GM12878 (cell line): ENCODE results near the gene ZNF334. TPM values are rescaled to one million over a fixed set of nuclear protein-coding genes. Genes with fewer than 3 reads are reported as not detected.

Experiments used
- ATAC-seq: fragments of 200-7000 bp; cut with Tn5 transposase; 3 replicates; pipeline ENCODE4 v1.9.1; 2020; ENCODE audit warnings: mild to moderate bottlenecking, moderate library complexity
- BruUV-seq: library from RNA; stranded (reverse); fragments of 400-500 nt; replicated peaks from 2 replicates; lab custom pipeline; 2021; lab: Mats Ljungman, UMichigan
- CTCF ChIA-PET: fragments of 300-600 bp; sonication (Branson Sonifier 250); formaldehyde crosslinking; extraction: SDS; loops from one replicate; lab custom pipeline; 2021; ENCODE audit warnings: inconsistent platforms; lab: Yijun Ruan, JAX
- POLR2A ChIA-PET: fragments of 350-600 bp; formaldehyde crosslinking; extraction: SDS; loops from one replicate; lab custom pipeline; 2021; ENCODE audit warnings: inconsistent platforms; lab: Charles Lee
- RAD21 ChIA-PET: fragments of 300-600 bp; sonication (Branson Sonifier 250); formaldehyde crosslinking; loops from one replicate; lab custom pipeline; 2023; ENCODE audit warnings: antibody characterized with exemption; ENCODE audit not compliant: unreplicated experiment; lab: Charles Lee
- SMC1A ChIA-PET: fragments of 300-600 bp; sonication (Branson Sonifier 250); formaldehyde crosslinking; loops from one replicate; lab custom pipeline; 2023; ENCODE audit not compliant: unreplicated experiment, uncharacterized antibody; lab: Charles Lee
- DNase-seq: peaks from one replicate; pipeline ENCODE4 v3.0.0-alpha.2; 2011; ENCODE audit warnings: low read depth, low spot score
- FAIRE-seq: peaks from 3 replicates; lab custom pipeline; 2011; peaks lifted over from hg19 to GRCh38; lab: Jason Lieb, UNC
- H2AFZ ChIP-seq: 2 replicates; pipeline ENCODE4 v1.6.0; 2011; ENCODE audit warnings: low read depth, low read length, control low read depth; ENCODE audit not compliant: control insufficient read depth
- H3K27ac ChIP-seq: 2 replicates; pipeline ENCODE4 v1.5.1; 2011; ENCODE audit warnings: control low read depth; ENCODE audit not compliant: control insufficient read depth, insufficient read depth
- H3K27me3 ChIP-seq, 2 experiments: replicated peaks in 1 of 2; 2 replicates each; pipeline versions ENCODE4 v1.6.0 to v1.6.1; 2011; ENCODE audit warnings: low read length in 1 of 2; ENCODE audit not compliant: control insufficient read depth in 2 of 2, insufficient read depth in 2 of 2
- H3K36me3 ChIP-seq, 2 experiments: 2 replicates each; pipeline ENCODE4 v1.5.1; 2011; ENCODE audit warnings: low read length in 1 of 2; ENCODE audit not compliant: control insufficient read depth in 2 of 2, insufficient read depth in 2 of 2
- H3K4me1 ChIP-seq: 2 replicates; pipeline ENCODE4 v1.6.1; 2011; ENCODE audit warnings: mild to moderate bottlenecking, low read length, moderate library complexity, mixed read lengths; ENCODE audit not compliant: control insufficient read depth, insufficient read depth
- H3K4me2 ChIP-seq: 2 replicates; pipeline ENCODE4 v1.6.0; 2011; ENCODE audit warnings: control low read depth; ENCODE audit not compliant: control insufficient read depth, insufficient read depth
- H3K4me3 ChIP-seq: fragments of 200-600 bp; sonication (generic); 2 replicates; pipeline ENCODE4 v1.5.1; 2016
- H3K79me2 ChIP-seq: 2 replicates; pipeline ENCODE4 v1.6.0; 2011; ENCODE audit warnings: low read length; ENCODE audit not compliant: control insufficient read depth, insufficient read depth
- H3K9ac ChIP-seq: 2 replicates; pipeline ENCODE4 v1.8.0; 2011; ENCODE audit warnings: low read length, control low read depth, mixed read lengths; ENCODE audit not compliant: control insufficient read depth, insufficient read depth
- H3K9me3 ChIP-seq: replicated peaks from 3 replicates; pipeline ENCODE4 v1.5.1; 2011; ENCODE audit warnings: mild to moderate bottlenecking, low read length; ENCODE audit not compliant: control insufficient read depth, insufficient read depth
- H4K20me1 ChIP-seq: 2 replicates; pipeline ENCODE4 v1.6.0; 2011; ENCODE audit not compliant: control insufficient read depth, insufficient read depth
- BACH1 ChIP-seq: fragments of 450-650 bp; IDR thresholded peaks from 2 replicates; pipeline ENCODE4 v1.6.1; 2017; ENCODE audit warnings: mild to moderate bottlenecking, borderline replicate concordance
- CHD2 ChIP-seq: IDR thresholded peaks from 2 replicates; pipeline ENCODE4 v1.6.1; 2011; ENCODE audit warnings: low read depth, low read length, improper control_type of control experiment, borderline replicate concordance
- DPF2 ChIP-seq: fragments of 450-650 bp; IDR thresholded peaks from 2 replicates; pipeline ENCODE4 v1.6.1; 2017; ENCODE audit warnings: mild to moderate bottlenecking
- EP300 ChIP-seq, 2 experiments: fragments of 150-350 bp in 1 of 2; IDR thresholded peaks; 2 replicates each; pipeline ENCODE4 v1.6.1; 2011 to 2012; ENCODE audit warnings: low read depth in 2 of 2, low read length in 2 of 2, borderline replicate concordance in 1 of 2, improper control_type of control experiment in 1 of 2, inconsistent platforms in 1 of 2; ENCODE audit not compliant: control insufficient read depth in 1 of 2
- IKZF2 ChIP-seq, 2 experiments: fragments of 450-650 bp; IDR thresholded peaks; 2 replicates each; pipeline ENCODE4 v1.6.1; 2017; ENCODE audit warnings: mild to moderate bottlenecking in 2 of 2, moderate library complexity in 2 of 2
- JUND ChIP-seq: IDR thresholded peaks from 2 replicates; pipeline ENCODE4 v1.6.1; 2012; ENCODE audit warnings: low read depth, mild to moderate bottlenecking, low read length, improper control_type of control experiment, moderate library complexity
- TCF3 ChIP-seq: IDR thresholded peaks from 2 replicates; pipeline ENCODE4 v1.6.1; 2012; ENCODE audit warnings: low read depth, mild to moderate bottlenecking, low read length, borderline replicate concordance; ENCODE audit not compliant: insufficient read depth
- WRNIP1 ChIP-seq: IDR thresholded peaks from 2 replicates; pipeline ENCODE4 v1.6.1; 2011; ENCODE audit warnings: low read depth, low read length, improper control_type of control experiment, borderline replicate concordance
- WGBS: methylation state at CpG from one replicate; pipeline ENCODE4 v1.1.6; 2016; ENCODE audit warnings: low lambda C conversion rate; ENCODE audit not compliant: insufficient replicate concordance, insufficient coverage; ENCODE audit errors: missing lambda C conversion rate; 5-methylcytosine and 5-hydroxymethylcytosine counted together
- in situ Hi-C: fragments of 300-500 bp; cut with MboI; formaldehyde crosslinking; loops from 9 replicates; pipeline ENCODE4 v1.14.3; 2018; ENCODE audit warnings: mixed read lengths
- intact Hi-C: fragments of 100-400 bp; cut with micrococcal nuclease; formaldehyde crosslinking; loops from one replicate; pipeline ENCODE4 v1.14.2; 2022; ENCODE audit not compliant: unreplicated experiment
- polyA plus RNA-seq, 11 experiments: library from polyadenylated mRNA; depleted of rRNA in 4 of 11; unstranded in 6 of 11; stranded (reverse) in 5 of 11; fragments of >200 nt; fragmentation: Nextera tagmentation in 4 of 11; fragmentation: Illumina TruSeq in 1 of 11; extraction: Ambion mirVana in 4 of 11; extraction: Trizol in 1 of 11; gene quantifications; 1 replicate in 1 of 11; 2 replicates in 10 of 11; pipeline versions ENCODE4 v1.2.1 to v1.2.3, GENCODE V29; 2011 to 2016; ENCODE audit warnings: inconsistent platforms in 2 of 11, missing spikeins in 2 of 11, low read depth in 1 of 11
- total RNA-seq, 4 experiments: library from RNA; depleted of rRNA in 3 of 4; stranded (reverse); fragments of >200 nt in 3 of 4; fragmentation: Illumina TruSeq in 1 of 4; extraction: Trizol in 1 of 4; gene quantifications; 2 replicates each; pipeline versions ENCODE4 v1.2.1 to v1.2.3, GENCODE V29; 2013 to 2021
- TF ChIP-seq, protein P1 (sequence below): fragments of 450-650 bp; IDR thresholded peaks from 2 replicates; pipeline ENCODE4 v1.6.1; 2017; ENCODE audit warnings: mild to moderate bottlenecking, low read depth, inconsistent platforms; ENCODE audit not compliant: poor library complexity, severe bottlenecking
- TF ChIP-seq, protein P2 (sequence below): IDR thresholded peaks from 2 replicates; pipeline ENCODE4 v1.6.1; 2012; ENCODE audit warnings: low read length, inconsistent platforms
- TF ChIP-seq, protein P3 (sequence below): fragments of 450-650 bp; IDR thresholded peaks from 2 replicates; pipeline ENCODE4 v1.6.1; 2017; ENCODE audit warnings: mild to moderate bottlenecking, moderate library complexity
- TF ChIP-seq, protein P4 (sequence below): fragments of 450-650 bp; formaldehyde crosslinking; IDR thresholded peaks from 2 replicates; pipeline ENCODE4 v1.5.0; 2022; ENCODE audit warnings: mild to moderate bottlenecking, missing genetic modification characterization

The ZNF334 gene
- total and polyA plus RNA-seq, 10 of the 15 experiments (the other 5 are each of a cell fraction or from before 2014, with no cell fraction given), result 0.08 to 2.0 (median 1.2) TPM

GRCh38 chr20:46507760-46508407 lies 5.5 kb downstream of the ZNF334 start:
- SMC1A ChIA-PET, result no interaction called here
- BruUV-seq, result no TSS peak
- 25% methylated on average over 4 of the region's 4 CpGs for WGBS
- Histone ChIP-seq H3K4me3 (no peak overlapping the region), H3K9me3 (peaks cover 7% of the 10 kb centered on the region; the same call in 2 of the 3 replicates), H2AFZ (no peak overlapping the region), H3K27me3 (no peaks in the 10 kb centered on the region; a peak in 2 of 4 replicates), H3K4me2 (no peak overlapping the region), H3K4me1 (no peaks in the 10 kb centered on the region), H4K20me1 (no peaks in the 10 kb centered on the region), H3K27ac (no peak overlapping the region), H3K9ac (no peak overlapping the region), H3K36me3 (no peaks in the 10 kb centered on the region), H3K79me2 (no peaks in the 10 kb centered on the region)
- no peak for FAIRE-seq
- no peak for ATAC-seq
- in situ Hi-C loops, result no loop called here
- DNase-seq, result no peak
- RAD21 ChIA-PET, result no interaction called here
- intact Hi-C loops, result no loop called here
- CTCF ChIA-PET, result no interaction called here
- POLR2A ChIA-PET, result no interaction called here
- TF ChIP-seq WRNIP1 (no peak), BACH1 (no peak), DPF2 (no peak), CHD2 (no peak), EP300 (IDR thresholded peaks at IDR 0.05; ENCODE audit: borderline replicate concordance in 1 of 2, control insufficient read depth in 1 of 2, low read depth in 2 of 2, low read length in 2 of 2) (no peak), IKZF2 (IDR thresholded peaks at IDR 0.05) (no peak), TCF3 (no peak), JUND (no peak)
- TF ChIP-seq, protein P1, sequence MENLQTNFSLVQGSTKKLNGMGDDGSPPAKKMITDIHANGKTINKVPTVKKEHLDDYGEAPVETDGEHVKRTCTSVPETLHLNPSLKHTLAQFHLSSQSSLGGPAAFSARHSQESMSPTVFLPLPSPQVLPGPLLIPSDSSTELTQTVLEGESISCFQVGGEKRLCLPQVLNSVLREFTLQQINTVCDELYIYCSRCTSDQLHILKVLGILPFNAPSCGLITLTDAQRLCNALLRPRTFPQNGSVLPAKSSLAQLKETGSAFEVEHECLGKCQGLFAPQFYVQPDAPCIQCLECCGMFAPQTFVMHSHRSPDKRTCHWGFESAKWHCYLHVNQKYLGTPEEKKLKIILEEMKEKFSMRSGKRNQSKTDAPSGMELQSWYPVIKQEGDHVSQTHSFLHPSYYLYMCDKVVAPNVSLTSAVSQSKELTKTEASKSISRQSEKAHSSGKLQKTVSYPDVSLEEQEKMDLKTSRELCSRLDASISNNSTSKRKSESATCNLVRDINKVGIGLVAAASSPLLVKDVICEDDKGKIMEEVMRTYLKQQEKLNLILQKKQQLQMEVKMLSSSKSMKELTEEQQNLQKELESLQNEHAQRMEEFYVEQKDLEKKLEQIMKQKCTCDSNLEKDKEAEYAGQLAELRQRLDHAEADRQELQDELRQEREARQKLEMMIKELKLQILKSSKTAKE, result no peak
- TF ChIP-seq, protein P2, sequence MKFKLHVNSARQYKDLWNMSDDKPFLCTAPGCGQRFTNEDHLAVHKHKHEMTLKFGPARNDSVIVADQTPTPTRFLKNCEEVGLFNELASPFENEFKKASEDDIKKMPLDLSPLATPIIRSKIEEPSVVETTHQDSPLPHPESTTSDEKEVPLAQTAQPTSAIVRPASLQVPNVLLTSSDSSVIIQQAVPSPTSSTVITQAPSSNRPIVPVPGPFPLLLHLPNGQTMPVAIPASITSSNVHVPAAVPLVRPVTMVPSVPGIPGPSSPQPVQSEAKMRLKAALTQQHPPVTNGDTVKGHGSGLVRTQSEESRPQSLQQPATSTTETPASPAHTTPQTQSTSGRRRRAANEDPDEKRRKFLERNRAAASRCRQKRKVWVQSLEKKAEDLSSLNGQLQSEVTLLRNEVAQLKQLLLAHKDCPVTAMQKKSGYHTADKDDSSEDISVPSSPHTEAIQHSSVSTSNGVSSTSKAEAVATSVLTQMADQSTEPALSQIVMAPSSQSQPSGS, result no peak
- TF ChIP-seq, protein P3, sequence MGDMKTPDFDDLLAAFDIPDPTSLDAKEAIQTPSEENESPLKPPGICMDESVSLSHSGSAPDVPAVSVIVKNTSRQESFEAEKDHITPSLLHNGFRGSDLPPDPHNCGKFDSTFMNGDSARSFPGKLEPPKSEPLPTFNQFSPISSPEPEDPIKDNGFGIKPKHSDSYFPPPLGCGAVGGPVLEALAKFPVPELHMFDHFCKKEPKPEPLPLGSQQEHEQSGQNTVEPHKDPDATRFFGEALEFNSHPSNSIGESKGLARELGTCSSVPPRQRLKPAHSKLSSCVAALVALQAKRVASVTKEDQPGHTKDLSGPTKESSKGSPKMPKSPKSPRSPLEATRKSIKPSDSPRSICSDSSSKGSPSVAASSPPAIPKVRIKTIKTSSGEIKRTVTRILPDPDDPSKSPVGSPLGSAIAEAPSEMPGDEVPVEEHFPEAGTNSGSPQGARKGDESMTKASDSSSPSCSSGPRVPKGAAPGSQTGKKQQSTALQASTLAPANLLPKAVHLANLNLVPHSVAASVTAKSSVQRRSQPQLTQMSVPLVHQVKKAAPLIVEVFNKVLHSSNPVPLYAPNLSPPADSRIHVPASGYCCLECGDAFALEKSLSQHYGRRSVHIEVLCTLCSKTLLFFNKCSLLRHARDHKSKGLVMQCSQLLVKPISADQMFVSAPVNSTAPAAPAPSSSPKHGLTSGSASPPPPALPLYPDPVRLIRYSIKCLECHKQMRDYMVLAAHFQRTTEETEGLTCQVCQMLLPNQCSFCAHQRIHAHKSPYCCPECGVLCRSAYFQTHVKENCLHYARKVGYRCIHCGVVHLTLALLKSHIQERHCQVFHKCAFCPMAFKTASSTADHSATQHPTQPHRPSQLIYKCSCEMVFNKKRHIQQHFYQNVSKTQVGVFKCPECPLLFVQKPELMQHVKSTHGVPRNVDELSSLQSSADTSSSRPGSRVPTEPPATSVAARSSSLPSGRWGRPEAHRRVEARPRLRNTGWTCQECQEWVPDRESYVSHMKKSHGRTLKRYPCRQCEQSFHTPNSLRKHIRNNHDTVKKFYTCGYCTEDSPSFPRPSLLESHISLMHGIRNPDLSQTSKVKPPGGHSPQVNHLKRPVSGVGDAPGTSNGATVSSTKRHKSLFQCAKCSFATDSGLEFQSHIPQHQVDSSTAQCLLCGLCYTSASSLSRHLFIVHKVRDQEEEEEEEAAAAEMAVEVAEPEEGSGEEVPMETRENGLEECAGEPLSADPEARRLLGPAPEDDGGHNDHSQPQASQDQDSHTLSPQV, result no peak
- TF ChIP-seq, protein P4, sequence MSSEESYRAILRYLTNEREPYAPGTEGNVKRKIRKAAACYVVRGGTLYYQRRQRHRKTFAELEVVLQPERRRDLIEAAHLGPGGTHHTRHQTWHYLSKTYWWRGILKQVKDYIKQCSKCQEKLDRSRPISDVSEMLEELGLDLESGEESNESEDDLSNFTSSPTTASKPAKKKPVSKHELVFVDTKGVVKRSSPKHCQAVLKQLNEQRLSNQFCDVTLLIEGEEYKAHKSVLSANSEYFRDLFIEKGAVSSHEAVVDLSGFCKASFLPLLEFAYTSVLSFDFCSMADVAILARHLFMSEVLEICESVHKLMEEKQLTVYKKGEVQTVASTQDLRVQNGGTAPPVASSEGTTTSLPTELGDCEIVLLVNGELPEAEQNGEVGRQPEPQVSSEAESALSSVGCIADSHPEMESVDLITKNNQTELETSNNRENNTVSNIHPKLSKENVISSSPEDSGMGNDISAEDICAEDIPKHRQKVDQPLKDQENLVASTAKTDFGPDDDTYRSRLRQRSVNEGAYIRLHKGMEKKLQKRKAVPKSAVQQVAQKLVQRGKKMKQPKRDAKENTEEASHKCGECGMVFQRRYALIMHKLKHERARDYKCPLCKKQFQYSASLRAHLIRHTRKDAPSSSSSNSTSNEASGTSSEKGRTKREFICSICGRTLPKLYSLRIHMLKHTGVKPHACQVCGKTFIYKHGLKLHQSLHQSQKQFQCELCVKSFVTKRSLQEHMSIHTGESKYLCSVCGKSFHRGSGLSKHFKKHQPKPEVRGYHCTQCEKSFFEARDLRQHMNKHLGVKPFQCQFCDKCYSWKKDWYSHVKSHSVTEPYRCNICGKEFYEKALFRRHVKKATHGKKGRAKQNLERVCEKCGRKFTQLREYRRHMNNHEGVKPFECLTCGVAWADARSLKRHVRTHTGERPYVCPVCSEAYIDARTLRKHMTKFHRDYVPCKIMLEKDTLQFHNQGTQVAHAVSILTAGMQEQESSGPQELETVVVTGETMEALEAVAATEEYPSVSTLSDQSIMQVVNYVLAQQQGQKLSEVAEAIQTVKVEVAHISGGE (CRISPR knock-in tag), result no peak
